H1 (cell line): ENCODE results near the gene GPNMB. TPM values are rescaled to one million over a fixed set of nuclear protein-coding genes. Genes with fewer than 3 reads are reported as not detected.

Source experiments
- CTCF ChIA-PET: fragments of 300-600 bp; sonication (Branson Sonifier 250); formaldehyde crosslinking; loops from one replicate; lab custom pipeline; 2021; ENCODE audit not compliant: partially characterized antibody; lab: Charles Lee
- POLR2A ChIA-PET: fragments of 300-600 bp; sonication (Branson Sonifier 250); formaldehyde crosslinking; loops from one replicate; lab custom pipeline; 2021; ENCODE audit warnings: inconsistent platforms; ENCODE audit not compliant: partially characterized antibody; lab: Charles Lee
- DNase-seq, 2 experiments: peaks; one replicate each; pipeline versions ENCODE4 v3.0.0 to v3.0.0-alpha.2; 2010 to 2022; ENCODE audit warnings: low spot score in 2 of 2, low read depth in 1 of 2, mixed read lengths in 1 of 2
- FAIRE-seq: peaks from 2 replicates; lab custom pipeline; 2011; peaks lifted over from hg19 to GRCh38; lab: Jason Lieb, UNC
- H2AFZ ChIP-seq: 2 replicates; pipeline ENCODE4 v1.8.1; 2012; ENCODE audit warnings: low read length, inconsistent platforms
- H2AK5ac ChIP-seq: 2 replicates; pipeline ENCODE4 v1.6.1; 2013; ENCODE audit warnings: low read depth, low read length
- H2BK120ac ChIP-seq: replicated peaks from 2 replicates; pipeline ENCODE3; 2013; ENCODE audit warnings: low read depth, low read length, inconsistent platforms
- H2BK12ac ChIP-seq: 2 replicates; pipeline ENCODE4 v1.6.1; 2013; ENCODE audit warnings: low read depth, low read length
- H2BK15ac ChIP-seq: 2 replicates; pipeline ENCODE4 v1.6.1; 2013; ENCODE audit warnings: low read length
- H2BK20ac ChIP-seq: 2 replicates; pipeline ENCODE4 v1.6.1; 2013; ENCODE audit warnings: low read length
- H2BK5ac ChIP-seq: 2 replicates; pipeline ENCODE4 v1.6.1; 2013; ENCODE audit warnings: low read depth, low read length
- H3K14ac ChIP-seq: 2 replicates; pipeline ENCODE4 v1.6.1; 2013; ENCODE audit warnings: inconsistent platforms; ENCODE audit not compliant: insufficient read length
- H3K18ac ChIP-seq: 2 replicates; pipeline ENCODE4 v1.6.1; 2013; ENCODE audit warnings: low read length; ENCODE audit errors: extremely low read depth
- H3K23ac ChIP-seq: 2 replicates; pipeline ENCODE4 v1.6.1; 2013; ENCODE audit warnings: inconsistent platforms; ENCODE audit not compliant: insufficient read length
- H3K23me2 ChIP-seq: 2 replicates; pipeline ENCODE4 v1.6.1; 2013; ENCODE audit warnings: low read depth, low read length
- H3K27ac ChIP-seq: 2 replicates; pipeline ENCODE4 v1.6.1; 2011; ENCODE audit warnings: low read depth, low read length, inconsistent platforms
- H3K27me3 ChIP-seq, 4 experiments: replicated peaks in 1 of 4; 1 replicate in 1 of 4; 2 replicates in 3 of 4; pipeline versions ENCODE4 v1.6.1 to v1.8.1; 2011 to 2013; ENCODE audit warnings: low read length in 3 of 4, mild to moderate bottlenecking in 3 of 4, inconsistent platforms in 2 of 4, mixed read lengths in 2 of 4, moderate library complexity in 1 of 4; ENCODE audit not compliant: control insufficient read depth in 3 of 4, insufficient read depth in 3 of 4; ENCODE audit errors: extremely low read depth in 1 of 4
- H3K36me3 ChIP-seq, 4 experiments: 2 replicates each; pipeline versions ENCODE4 v1.6.1 to v1.8.1; 2011 to 2013; ENCODE audit warnings: mild to moderate bottlenecking in 4 of 4, low read length in 3 of 4, moderate library complexity in 2 of 4, control low read depth in 1 of 4, inconsistent platforms in 1 of 4; ENCODE audit not compliant: insufficient read depth in 4 of 4, control insufficient read depth in 2 of 4
- H3K4ac ChIP-seq: replicated peaks from 2 replicates; pipeline ENCODE3; 2013; ENCODE audit warnings: low read length, low read depth, mixed read lengths, inconsistent platforms; ENCODE audit not compliant: insufficient read length
- H3K4me1 ChIP-seq, 4 experiments: replicated peaks in 1 of 4; 1 replicate in 1 of 4; 2 replicates in 3 of 4; pipeline versions ENCODE4 v1.6.1 to v1.8.1; 2011 to 2013; ENCODE audit warnings: low read length in 3 of 4, inconsistent platforms in 2 of 4, mixed read lengths in 1 of 4; ENCODE audit not compliant: insufficient read depth in 4 of 4, control insufficient read depth in 3 of 4
- H3K4me2 ChIP-seq, 2 experiments: 2 replicates each; pipeline versions ENCODE4 v1.6.1 to v1.8.1; 2011 to 2013; ENCODE audit warnings: low read depth in 2 of 2, low read length in 2 of 2, control low read depth in 1 of 2, inconsistent platforms in 1 of 2, mild to moderate bottlenecking in 1 of 2; ENCODE audit not compliant: insufficient read depth in 1 of 2
- H3K4me3 ChIP-seq, 4 experiments: fragments of 200-600, 300-600 bp in 1 of 4; sonication (generic), shearing (Covaris generic), sonication (Bioruptor Twin) in 1 of 4; 2 replicates each; pipeline versions ENCODE4 v1.5.1 to v1.8.1; 2011 to 2016; ENCODE audit warnings: low read length in 4 of 4, low read depth in 3 of 4, control low read depth in 2 of 4, inconsistent platforms in 2 of 4, mild to moderate bottlenecking in 2 of 4, mixed read lengths in 1 of 4, moderate library complexity in 1 of 4; ENCODE audit not compliant: insufficient read depth in 2 of 4; ENCODE audit errors: extremely low read depth in 1 of 4
- H3K56ac ChIP-seq: replicated peaks from 2 replicates; pipeline ENCODE3; 2013; ENCODE audit warnings: low read depth, mild to moderate bottlenecking, mixed read lengths, low read length, inconsistent platforms; ENCODE audit not compliant: insufficient read length
- H3K79me1 ChIP-seq: 2 replicates; pipeline ENCODE4 v1.6.1; 2013; ENCODE audit warnings: low read depth, low read length, control low read depth
- H3K79me2 ChIP-seq, 2 experiments: 2 replicates each; pipeline versions ENCODE4 v1.6.1 to v1.8.1; 2012 to 2013; ENCODE audit warnings: low read length in 2 of 2, mild to moderate bottlenecking in 2 of 2, inconsistent platforms in 1 of 2; ENCODE audit not compliant: insufficient read depth in 2 of 2, control insufficient read depth in 1 of 2
- H3K9ac ChIP-seq, 4 experiments: replicated peaks in 1 of 4; 1 replicate in 1 of 4; 2 replicates in 3 of 4; pipeline versions ENCODE4 v1.6.1 to v1.8.1; 2011 to 2013; ENCODE audit warnings: low read depth in 3 of 4, low read length in 3 of 4, control low read depth in 2 of 4, mild to moderate bottlenecking in 2 of 4, moderate library complexity in 2 of 4, inconsistent platforms in 1 of 4; ENCODE audit errors: extremely low read depth in 1 of 4
- H3K9me3 ChIP-seq, 2 experiments: 2 replicates each; pipeline versions ENCODE4 v1.6.1 to v1.8.1; 2012 to 2013; ENCODE audit warnings: mild to moderate bottlenecking in 2 of 2, moderate library complexity in 2 of 2, control low read depth in 1 of 2, inconsistent platforms in 1 of 2, low read depth in 1 of 2, low read length in 1 of 2, mixed read lengths in 1 of 2; ENCODE audit not compliant: insufficient read depth in 2 of 2
- H4K20me1 ChIP-seq, 2 experiments: replicated peaks in 1 of 2; 2 replicates each; pipeline versions ENCODE3 to v1.8.1; 2011 to 2013; ENCODE audit warnings: inconsistent platforms in 2 of 2, low read length in 2 of 2, mild to moderate bottlenecking in 1 of 2; ENCODE audit not compliant: insufficient read depth in 2 of 2, control insufficient read depth in 1 of 2
- H4K5ac ChIP-seq: 2 replicates; pipeline ENCODE4 v1.6.1; 2013; ENCODE audit warnings: low read length, low read depth, mixed read lengths, inconsistent platforms; ENCODE audit not compliant: insufficient read length
- H4K8ac ChIP-seq: 2 replicates; pipeline ENCODE4 v1.8.0; 2013; ENCODE audit warnings: mild to moderate bottlenecking, moderate library complexity, low read length, inconsistent platforms; ENCODE audit not compliant: insufficient read depth; ENCODE audit errors: extremely low read depth
- H4K91ac ChIP-seq: replicated peaks from 2 replicates; pipeline ENCODE3; 2013; ENCODE audit warnings: low read length, mixed read lengths, inconsistent platforms; ENCODE audit not compliant: insufficient read length
- POLR2AphosphoS5 ChIP-seq: IDR thresholded peaks from 2 replicates; pipeline ENCODE4 v1.6.1; 2011; ENCODE audit warnings: low read depth, low read length
- WGBS, 2 experiments: shearing (Covaris generic) in 1 of 2; methylation state at CpG; one replicate each; pipeline versions ENCODE4 v1.1.6 to v1.1.7; 2013 to 2015; ENCODE audit warnings: low lambda C conversion rate in 2 of 2, mixed read lengths in 2 of 2, inconsistent platforms in 1 of 2, low coverage in 1 of 2, missing lambda C conversion rate in 1 of 2; ENCODE audit not compliant: insufficient replicate concordance in 2 of 2, insufficient coverage in 1 of 2, insufficient read length in 1 of 2; ENCODE audit errors: extremely low coverage in 1 of 2, missing lambda C conversion rate in 1 of 2; 5-methylcytosine and 5-hydroxymethylcytosine counted together
- polyA plus RNA-seq, 7 experiments: library from polyadenylated mRNA; depleted of rRNA in 3 of 7; stranded (reverse) in 5 of 7; unstranded in 2 of 7; fragments of >200 nt in 5 of 7; fragments of 200-250 nt in 2 of 7; gene quantifications; 1 replicate in 5 of 7; 2 replicates in 1 of 7; 4 replicates in 1 of 7; pipeline versions ENCODE4 v1.2.1 to v1.2.3, GENCODE V29; 2011 to 2013; ENCODE audit warnings: missing spikeins in 2 of 7, mixed read lengths in 2 of 7
- total RNA-seq: library from RNA; stranded (reverse); fragmentation: NEBNext Ultra II Directional; extraction: Animal tissue kit (Norgen Biotek cat#: 25700); gene quantifications from 2 replicates; pipeline ENCODE4 v1.2.1, GENCODE V29; 2021
- TF ChIP-seq, protein P1 (sequence below): IDR thresholded peaks from 2 replicates; pipeline ENCODE4 v1.6.1; 2012; ENCODE audit warnings: inconsistent platforms

Gene GPNMB
- total and polyA plus RNA-seq, 2 of the 8 experiments (the other 6 are each of a cell fraction or from before 2014, with no cell fraction given): 1.1 to 1.4 TPM

DNA sequence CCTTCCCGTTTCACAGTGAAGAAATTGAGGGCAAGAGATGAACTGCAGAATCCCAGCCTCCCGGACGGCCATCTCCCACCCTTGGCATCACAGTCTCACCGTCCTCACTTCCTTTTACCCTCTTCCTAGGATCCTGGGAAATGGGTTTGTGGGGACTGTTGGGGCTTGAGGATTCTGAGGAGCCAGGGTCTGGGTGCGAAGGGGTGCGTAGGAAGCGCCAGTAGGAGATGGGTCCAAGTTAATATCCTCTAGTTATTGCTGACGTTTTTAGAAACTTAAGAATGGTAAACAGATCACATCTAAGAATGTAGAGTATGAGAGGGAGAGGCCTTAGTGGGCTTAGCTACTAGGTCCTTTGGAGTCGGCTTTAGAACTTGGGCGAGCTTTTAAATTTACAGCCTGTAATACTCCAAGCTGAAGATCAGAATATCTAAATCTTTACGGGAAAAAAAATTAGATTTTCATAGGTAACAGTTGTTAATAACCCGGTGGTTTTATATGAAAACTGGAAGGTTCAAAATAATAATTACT, 53.3 kb downstream of the GPNMB start:
- H3K9ac ChIP-seq: peak overlapping the region; percentile 84 to 98 (median 89)
- CTCF ChIA-PET: interaction anchor here (0.5 to 1.7 kb wide), 4 partner anchors 10 to 30 kb away, joined by 3 to 6 read pairs (median 4); no protein-coding TSS in a partner anchor

More for the DNA sequence above, 53.3 kb downstream of the GPNMB start:
- Histone ChIP-seq H4K20me1 (peaks cover 0 to 2% of the 10 kb centered on the region in 2 experiments), H3K36me3 (peaks cover 4 to 14% (median 6%) of the 10 kb centered on the region in 4 experiments; a peak in 6 of 8 replicates), H3K79me2 (peaks cover 9 to 35% of the 10 kb centered on the region in 2 experiments), H3K27ac (0 out of 2 replicates have a peak overlapping the region, but pooled peaks have one; percentile 61), H3K23ac (no peak overlapping the region), H3K14ac (no peak overlapping the region), H3K18ac (no peak overlapping the region), H3K23me2 (peaks cover 4% of the 10 kb centered on the region; the same call in 1 of the 2 replicates), H3K4me3 (peak overlapping the region; percentile 85 to 98 (median 94)), H2AFZ (no peak overlapping the region; the same call in 1 of the 2 replicates), H4K5ac (no peak overlapping the region), H3K56ac (no peak overlapping the region), H2BK12ac (no peak overlapping the region), H3K9me3 (no peaks in the 10 kb centered on the region), H3K4ac (no peak overlapping the region), H3K79me1 (peaks cover 13% of the 10 kb centered on the region; the same call in 1 of the 2 replicates), H4K8ac (peak overlapping the region; percentile 97), H3K27me3 (no peaks in the 10 kb centered on the region; a peak in 1 of 7 replicates), H4K91ac (no peak overlapping the region), H2BK5ac (peak overlapping the region; percentile 32; the same call in 1 of the 2 replicates), H3K4me1 (peaks cover 0 to 4% (median 2%) of the 10 kb centered on the region in 4 experiments; a peak in 3 of 7 replicates), H2BK15ac (no peak overlapping the region), H2BK120ac (no peak overlapping the region), H2AK5ac (0 out of 2 replicates have a peak overlapping the region, but pooled peaks have one; percentile 49), H3K4me2 (peak overlapping the region; percentile 88 to 89), H2BK20ac (no peak overlapping the region)
- DNase-seq: no peak
- WGBS, 2 experiments: 26% methylated on average over 12 of the region's 12 CpGs; no CpG with 5 or more reads in 1 of the 2 experiments
- TF ChIP-seq, protein P1, sequence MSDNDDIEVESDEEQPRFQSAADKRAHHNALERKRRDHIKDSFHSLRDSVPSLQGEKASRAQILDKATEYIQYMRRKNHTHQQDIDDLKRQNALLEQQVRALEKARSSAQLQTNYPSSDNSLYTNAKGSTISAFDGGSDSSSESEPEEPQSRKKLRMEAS: no peak
- TF ChIP-seq POLR2AphosphoS5: no peak
- POLR2A ChIA-PET: interaction anchor here (0.6 to 2.7 kb wide), 7 partner anchors 9 to 59 kb away, joined by 3 to 9 read pairs (median 4); no protein-coding TSS in a partner anchor
- FAIRE-seq: no peak
